Measurements from ENCODE around the gene MYBPC2. TPM values are rescaled to one million over a fixed set of nuclear protein-coding genes. Genes with fewer than 3 reads are reported as not detected.

The MYBPC2 gene
- total and polyA plus RNA-seq, 12 donors, result 0.03 to 1.6 TPM; not detected in 10

DNA sequence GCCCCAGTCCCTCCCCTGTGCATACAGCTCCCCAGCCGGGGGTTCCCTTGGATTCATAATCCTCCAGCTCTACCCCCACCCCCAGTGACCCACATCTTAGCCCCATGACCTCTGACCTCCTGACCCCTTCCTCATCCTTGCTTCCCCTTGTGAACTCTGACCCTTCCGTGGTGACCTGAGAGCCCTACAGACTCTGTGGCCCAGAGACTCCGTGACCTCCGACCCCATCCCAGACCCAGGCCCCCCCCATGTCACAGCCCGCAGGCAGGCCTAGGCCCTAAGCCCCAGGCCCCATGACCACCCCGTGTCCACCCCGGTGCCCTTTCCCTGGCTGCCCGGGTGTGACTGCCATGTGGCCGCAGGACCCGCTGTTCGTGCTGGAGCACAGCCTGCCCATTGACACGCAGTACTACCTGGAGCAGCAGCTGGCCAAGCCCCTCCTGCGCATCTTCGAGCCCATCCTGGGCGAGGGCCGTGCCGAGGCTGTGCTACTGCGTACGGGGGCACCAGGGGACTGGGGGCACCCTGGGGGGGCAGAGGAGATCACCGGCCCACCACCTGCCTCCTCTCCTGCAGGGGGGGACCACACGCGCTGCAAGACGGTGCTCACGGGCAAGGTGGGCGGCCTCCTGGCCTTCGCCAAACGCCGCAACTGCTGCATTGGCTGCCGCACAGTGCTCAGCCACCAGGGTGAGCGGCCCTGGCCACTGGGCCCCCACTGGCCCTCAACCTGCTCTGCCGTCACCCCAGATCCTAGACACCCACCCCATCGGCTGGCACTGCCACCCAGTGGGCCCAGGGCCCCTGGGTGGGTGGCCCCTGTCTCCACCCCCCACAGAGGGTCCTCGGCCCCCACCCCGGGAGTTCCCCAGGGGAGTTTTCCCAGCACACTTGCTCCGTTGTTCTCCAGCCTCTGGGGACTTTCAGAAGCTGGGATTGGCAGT lies 16.4 kb upstream of the MYBPC2 start:
- no peak for TF ChIP-seq CTCF (IDR thresholded peaks at IDR 0.05)
- no peak for TF ChIP-seq POLR2A (IDR thresholded peaks at IDR 0.05)
- 88 to 89% (median 89%) methylated on average over 10 to 35 of the region's 35 CpGs for WGBS, 4 donors
- Histone ChIP-seq H3K4me3 (no peak overlapping the region), H3K27ac (no peak overlapping the region), H3K27me3 (peaks cover 30% of the 10 kb centered on the region), H3K4me1 (replicated peaks in 1 of 2) (no peaks in the 10 kb centered on the region), H3K36me3 (replicated peaks in 1 of 2) (no peaks in the 10 kb centered on the region), H3K9me3 (replicated peaks in 1 of 3) (no peaks in the 10 kb centered on the region)
- no peak for DNase-seq
- intact Hi-C loops (cut with DNase I), result loop anchor here in 1 of 2 donors (5.0 kb wide), 1 partner anchor 49 kb away; the partner anchor contains the start of gene NAPSA

DNA sequence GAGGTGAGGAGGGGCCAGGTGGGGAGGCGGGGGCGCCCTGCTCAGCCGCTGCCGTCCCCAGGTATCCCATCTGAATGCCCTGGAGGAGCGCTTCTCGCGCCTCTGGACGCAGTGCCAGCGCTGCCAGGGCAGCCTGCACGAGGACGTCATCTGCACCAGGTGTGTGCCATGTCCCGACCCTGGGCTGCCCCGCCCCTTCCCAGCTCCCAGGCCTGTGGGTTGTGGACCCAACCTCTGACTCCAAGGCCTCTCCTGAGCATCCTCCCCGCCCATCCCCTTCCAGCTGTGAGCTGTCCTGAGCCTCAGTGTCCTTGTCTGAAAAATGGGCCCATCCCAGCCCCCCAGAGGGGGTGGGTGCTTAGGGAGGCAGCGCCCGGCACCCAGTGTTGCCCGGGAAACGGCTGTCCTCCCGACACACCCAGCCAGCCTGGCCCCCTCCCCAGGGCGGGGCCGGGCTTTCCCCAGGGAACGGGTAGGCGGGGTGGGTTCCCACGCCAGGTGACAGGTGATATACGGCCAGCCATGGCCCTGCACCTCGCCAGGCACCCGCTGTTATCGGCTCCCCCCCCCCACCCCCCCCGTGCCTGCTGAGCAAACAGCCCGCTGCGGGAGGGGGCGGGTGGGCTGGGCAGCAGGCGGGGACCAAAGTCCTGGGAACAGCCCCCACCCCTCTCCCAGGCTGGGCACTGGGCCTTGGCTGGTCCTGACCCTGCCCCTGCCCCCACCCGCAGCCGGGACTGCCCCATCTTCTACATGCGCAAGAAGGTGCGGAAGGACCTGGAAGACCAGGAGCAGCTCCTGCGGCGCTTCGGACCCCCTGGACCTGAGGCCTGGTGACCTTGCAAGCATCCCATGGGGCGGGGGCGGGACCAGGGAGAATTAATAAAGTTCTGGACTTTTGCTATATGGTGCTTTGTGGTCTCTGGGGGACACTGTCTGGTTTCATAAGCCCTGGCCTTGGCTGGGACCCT lies 15.3 kb upstream of the MYBPC2 start:
- 61 to 82% (median 66%) methylated on average over 12 to 42 of the region's 42 CpGs for WGBS, 4 donors
- no peak for TF ChIP-seq POLR2A (IDR thresholded peaks at IDR 0.05)
- no peak for TF ChIP-seq CTCF (IDR thresholded peaks at IDR 0.05)
- Histone ChIP-seq H3K27ac (no peak overlapping the region), H3K4me1 (replicated peaks in 1 of 2) (no peaks in the 10 kb centered on the region), H3K27me3 (peaks cover 30% of the 10 kb centered on the region), H3K9me3 (replicated peaks in 1 of 3) (no peaks in the 10 kb centered on the region), H3K4me3 (no peak overlapping the region), H3K36me3 (replicated peaks in 1 of 2) (no peaks in the 10 kb centered on the region)
- no peak for DNase-seq
- intact Hi-C loops (cut with DNase I), result loop anchor here in 1 of 2 donors (5.0 kb wide), 1 partner anchor 50 kb away; the partner anchor contains the start of gene NAPSA

DNA sequence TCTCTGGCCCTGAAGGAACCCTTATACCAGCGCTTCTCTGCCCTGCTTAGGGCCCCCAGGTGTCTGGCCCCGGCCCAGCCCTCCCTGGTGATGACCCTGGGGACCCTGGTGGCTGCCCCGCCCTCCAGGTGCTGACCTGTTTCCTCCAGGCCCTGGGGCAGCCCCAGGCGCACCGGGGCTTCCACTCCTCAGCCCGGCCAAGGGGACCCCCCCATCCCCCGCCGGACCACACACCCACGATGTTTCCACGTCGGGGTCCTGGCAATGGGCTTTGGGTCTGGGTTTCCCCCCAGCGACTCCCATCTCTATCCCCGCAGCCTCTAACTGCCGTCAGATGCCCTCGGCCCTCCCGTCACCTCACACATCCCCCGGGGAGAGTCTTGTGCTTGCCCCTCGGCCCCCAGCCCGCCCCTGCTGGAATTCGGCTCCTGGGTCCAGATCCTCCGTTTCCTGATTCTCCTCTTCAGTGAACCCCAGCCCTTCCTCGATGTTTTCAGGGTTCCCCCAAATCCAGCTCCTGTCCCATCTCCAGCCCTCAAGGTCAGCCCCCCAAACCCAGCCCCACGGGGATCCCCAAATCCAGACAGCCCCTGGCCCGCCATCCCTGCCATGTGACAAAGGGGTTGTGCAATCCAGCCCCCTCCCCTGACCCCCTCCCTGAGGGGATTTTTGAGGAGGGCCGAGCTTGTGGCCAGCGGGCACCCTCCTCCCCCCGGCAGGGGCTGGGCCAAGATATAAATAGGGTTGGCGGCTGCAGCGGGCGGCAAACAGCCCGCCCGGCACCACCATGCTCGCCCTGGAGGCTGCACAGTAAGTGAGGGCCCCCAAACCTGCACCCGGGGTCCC lies 14.3 kb upstream of the MYBPC2 start, which contains the start of gene SPIB:
Gene SPIB (plus strand): TSS at position 763 of the 846 bp plus-strand sequence. CDS start 25 bp downstream, at position 788.
- H3K36me3 ChIP-seq (replicated peaks in 1 of 2), result no peaks in the 10 kb centered on the region
- H3K27ac ChIP-seq, result no peak within 1 kb of the TSS
- intact Hi-C loops (cut with DNase I), result loop anchor here in 1 of 2 donors (5.0 kb wide), 1 partner anchor 51 kb away; the partner anchor contains the start of gene NAPSA
- H3K9me3 ChIP-seq (replicated peaks in 1 of 3), result no peaks in the 10 kb centered on the region
- H3K27me3 ChIP-seq, result peaks cover 30% of the 10 kb centered on the region
- WGBS, 4 donors, result 20 to 39% (median 23%) methylated on average over 11 to 34 of the region's 34 CpGs
- no peak for DNase-seq
- no peaks in the 10 kb centered on the region for H3K4me1 ChIP-seq (replicated peaks in 1 of 2)
- no peak within 1 kb of the TSS for H3K4me3 ChIP-seq
- TF ChIP-seq POLR2A (IDR thresholded peaks at IDR 0.05) (no peak), CTCF (IDR thresholded peaks at IDR 0.05) (no peak)
